Fibroblast of lung (primary cell): ENCODE data around the gene GAS7. TPM values are rescaled to one million over a fixed set of nuclear protein-coding genes. Genes with fewer than 3 reads are reported as not detected.

Experiments used
- DNase-seq, 2 donors: peaks; one replicate each; pipeline versions ENCODE4 v3.0.0 to v3.0.0-alpha.2; 2010; ENCODE audit warnings: low read depth in 2 of 2
- H2AFZ ChIP-seq: 2 replicates; pipeline ENCODE4 v1.5.1; 2012; ENCODE audit warnings: low read length, control low read depth, inconsistent platforms
- H3K27ac ChIP-seq: 2 replicates; pipeline ENCODE4 v1.5.1; 2011; ENCODE audit warnings: low read length, control low read depth; ENCODE audit not compliant: insufficient read depth
- H3K27me3 ChIP-seq: 2 replicates; pipeline ENCODE4 v1.5.1; 2011; ENCODE audit warnings: mild to moderate bottlenecking, low read length; ENCODE audit not compliant: control insufficient read depth, insufficient read depth
- H3K36me3 ChIP-seq: 2 replicates; pipeline ENCODE4 v1.5.1; 2011; ENCODE audit warnings: low read length; ENCODE audit not compliant: control insufficient read depth, insufficient read depth
- H3K4me1 ChIP-seq: 2 replicates; pipeline ENCODE4 v1.5.1; 2011; ENCODE audit warnings: low read length; ENCODE audit not compliant: control insufficient read depth, insufficient read depth; ENCODE audit errors: extremely low read depth
- H3K4me2 ChIP-seq: 2 replicates; pipeline ENCODE4 v1.5.1; 2011; ENCODE audit warnings: low read length, control low read depth; ENCODE audit not compliant: insufficient read depth; ENCODE audit errors: extremely low read depth
- H3K4me3 ChIP-seq, 4 experiments: fragments of 200-600 bp in 1 of 4; sonication (generic) in 1 of 4; replicated peaks in 1 of 4; 2 replicates each; pipeline ENCODE4 v1.5.1; 2011 to 2016; ENCODE audit warnings: low read length in 4 of 4, low read depth in 3 of 4, mild to moderate bottlenecking in 3 of 4, control low read depth in 2 of 4, inconsistent platforms in 1 of 4, mixed read lengths in 1 of 4; ENCODE audit not compliant: insufficient read depth in 1 of 4; ENCODE audit errors: control extremely low read depth in 1 of 4
- H3K79me2 ChIP-seq: 2 replicates; pipeline ENCODE4 v1.5.1; 2012; ENCODE audit warnings: mild to moderate bottlenecking, low read length, inconsistent platforms; ENCODE audit not compliant: control insufficient read depth, insufficient read depth
- H3K9ac ChIP-seq: 2 replicates; pipeline ENCODE4 v1.5.1; 2011; ENCODE audit warnings: mild to moderate bottlenecking, low read length, control low read depth; ENCODE audit not compliant: insufficient read depth
- H3K9me3 ChIP-seq: 2 replicates; pipeline ENCODE4 v1.5.1; 2012; ENCODE audit warnings: low read depth, low read length; ENCODE audit not compliant: control insufficient read depth, insufficient read depth
- H4K20me1 ChIP-seq: 2 replicates; pipeline ENCODE4 v1.5.1; 2011; ENCODE audit warnings: low read length; ENCODE audit not compliant: control insufficient read depth, insufficient read depth; ENCODE audit errors: extremely low read depth
- CTCF ChIP-seq, 2 donors: IDR thresholded peaks in 1 of 2; conservative IDR thresholded peaks in 1 of 2; 1 replicate in 1 of 2; 2 replicates in 1 of 2; pipeline ENCODE4 v1.5.1; 2011 to 2012; ENCODE audit warnings: low read length in 2 of 2, control low read depth in 1 of 2, inconsistent platforms in 1 of 2, low read depth in 1 of 2, mild to moderate bottlenecking in 1 of 2
- EZH2 ChIP-seq: IDR thresholded peaks from 2 replicates; pipeline ENCODE4 v1.5.1; 2012; ENCODE audit warnings: low read length, control low read depth, mild to moderate bottlenecking; ENCODE audit errors: missing control alignments
- polyA plus RNA-seq, 2 donors: library from polyadenylated mRNA; depleted of rRNA in 1 of 2; stranded (reverse) in 1 of 2; unstranded in 1 of 2; fragments of >200 nt; gene quantifications; 2 replicates each; pipeline ENCODE4 v1.2.1, GENCODE V29; 2011 to 2012; ENCODE audit warnings: missing spikeins in 1 of 2
- total RNA-seq: library from RNA; depleted of rRNA; stranded (reverse); fragments of >200 nt; gene quantifications from 2 replicates; pipeline ENCODE4 v1.2.1, GENCODE V29; 2014

Gene GAS7
- total and polyA plus RNA-seq, 2 donors (not counting 1 experiment from before 2014, with no cell fraction given) = 0.58 to 2.6 TPM

DNA sequence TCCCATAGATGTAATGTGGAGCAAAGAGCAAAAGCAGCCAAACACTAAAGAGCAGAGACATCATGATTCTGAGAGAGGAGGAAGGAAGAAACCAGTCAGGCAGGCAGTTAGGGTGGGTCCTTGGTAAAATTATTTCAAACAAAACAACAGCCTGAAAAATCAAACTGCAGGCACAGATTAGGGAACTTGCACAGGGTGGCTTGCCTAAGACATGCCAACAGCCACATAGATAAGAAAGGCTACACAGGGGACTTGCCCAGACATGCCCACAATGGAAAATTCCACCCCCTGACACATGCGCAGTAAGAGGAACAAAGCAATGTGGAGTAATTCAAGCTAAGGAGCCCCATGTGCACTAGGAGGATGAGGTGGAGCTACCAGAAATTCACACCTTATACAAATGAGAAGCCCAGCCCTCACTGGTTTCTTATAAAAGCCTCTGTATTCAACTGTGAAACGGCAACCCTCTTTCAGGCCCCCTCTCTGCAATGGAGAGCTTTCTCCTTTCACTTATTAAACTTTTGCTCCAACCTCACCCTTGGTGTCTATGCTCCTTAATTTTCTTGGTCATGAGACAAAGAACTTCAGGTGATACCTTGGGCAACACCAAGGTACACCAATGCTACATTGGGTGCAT, 7.3 kb upstream of the GAS7 start:
- H3K36me3 ChIP-seq = no peaks in the 10 kb centered on the region

DNA sequence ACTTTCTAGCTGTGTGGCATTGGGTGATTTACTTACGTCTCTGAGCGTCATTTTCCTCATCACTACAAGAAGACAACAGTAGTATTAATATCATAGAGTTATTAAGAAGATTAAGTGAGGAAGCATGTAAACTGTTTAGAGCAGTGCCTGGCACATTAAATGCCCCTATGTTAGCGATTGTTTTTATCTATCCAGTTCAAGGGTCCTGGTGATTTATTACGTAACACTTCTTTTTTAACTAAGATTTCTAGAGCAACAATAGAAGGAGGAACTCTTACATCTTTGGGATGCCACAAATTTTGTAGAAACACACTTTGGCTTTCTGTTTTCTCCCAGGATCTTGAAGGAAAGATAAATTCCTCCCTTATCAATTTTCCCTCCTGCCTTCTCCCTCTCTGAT, 3.3 kb upstream of the GAS7 start:
- Histone ChIP-seq H4K20me1 (no peaks in the 10 kb centered on the region), H2AFZ (no peak overlapping the region), H3K36me3 (no peaks in the 10 kb centered on the region), H3K27me3 (peaks cover 8% of the 10 kb centered on the region), H3K4me1 (no peaks in the 10 kb centered on the region), H3K4me2 (no peak overlapping the region), H3K27ac (no peak overlapping the region), H3K79me2 (no peaks in the 10 kb centered on the region), H3K9ac (no peak overlapping the region), H3K9me3 (no peaks in the 10 kb centered on the region), H3K4me3 (no peak overlapping the region)
- TF ChIP-seq EZH2 = no peak
- no peak for TF ChIP-seq CTCF (conservative IDR thresholded peaks at IDR 0.05 in 1 of 2, IDR thresholded peaks at IDR 0.05 in 1 of 2; ENCODE audit: low read depth in 1 of 2, low read length in 2 of 2)
- no peak for DNase-seq

More for the DNA sequence above, 7.3 kb upstream of the GAS7 start:
- no peak overlapping the region for H3K9ac ChIP-seq
- no peaks in the 10 kb centered on the region for H3K79me2 ChIP-seq
- no peak for DNase-seq
- H2AFZ ChIP-seq = no peak overlapping the region
- no peak overlapping the region for H3K4me2 ChIP-seq
- no peak overlapping the region for H3K4me3 ChIP-seq
- H3K27ac ChIP-seq = no peak overlapping the region
- H3K4me1 ChIP-seq = no peaks in the 10 kb centered on the region
- H3K9me3 ChIP-seq = no peaks in the 10 kb centered on the region
- TF ChIP-seq CTCF (conservative IDR thresholded peaks at IDR 0.05 in 1 of 2, IDR thresholded peaks at IDR 0.05 in 1 of 2; ENCODE audit: low read depth in 1 of 2, low read length in 2 of 2) = no peak
- TF ChIP-seq EZH2 = no peak
- H3K27me3 ChIP-seq = no peaks in the 10 kb centered on the region
- H4K20me1 ChIP-seq = no peaks in the 10 kb centered on the region

GRCh38 chr17:10200645-10201044, 2.2 kb upstream of the GAS7 start:
- DNase-seq = no peak
- Histone ChIP-seq H3K4me2 (no peak overlapping the region), H3K4me1 (no peaks in the 10 kb centered on the region), H4K20me1 (no peaks in the 10 kb centered on the region), H3K27me3 (peaks cover 8% of the 10 kb centered on the region), H3K27ac (no peak overlapping the region), H2AFZ (no peak overlapping the region), H3K4me3 (no peak overlapping the region), H3K79me2 (no peaks in the 10 kb centered on the region), H3K36me3 (no peaks in the 10 kb centered on the region), H3K9me3 (no peaks in the 10 kb centered on the region), H3K9ac (no peak overlapping the region)
- TF ChIP-seq EZH2 = no peak
- TF ChIP-seq CTCF (conservative IDR thresholded peaks at IDR 0.05 in 1 of 2, IDR thresholded peaks at IDR 0.05 in 1 of 2; ENCODE audit: low read depth in 1 of 2, low read length in 2 of 2) = no peak
